GM19372 (cell line): Measurements from ENCODE around the gene VKORC1.
"Not testable (repeated sequence)": the region's sequence is repeated elsewhere in the genome, so short reads cannot be mapped to it uniquely, and the experiment has no call there.

Experiments used
- ATAC-seq: cut with Tn5 transposase; IDR thresholded peaks from one replicate; pipeline ENCODE4 v1.9.1; 2021; ENCODE audit warnings: mild to moderate bottlenecking, low read depth, moderate library complexity; ENCODE audit not compliant: unreplicated experiment

Gene VKORC1

GRCh38 chr16:31108035-31108793 lies 13.6 kb upstream of the VKORC1 start, which contains the start of gene BCKDK:
Gene BCKDK, plus strand, starts transcription at chr16:31108386. Its CDS starts 838 bp downstream, at chr16:31109224.
- peak; percentile 80 for ATAC-seq

GRCh38 chr16:31107465-31107867 lies 12.9 kb upstream of the VKORC1 start:
- ATAC-seq: peak; percentile 44

GRCh38 chr16:31106509-31107464 lies 12.2 kb upstream of the VKORC1 start:
- ATAC-seq: no peak

GRCh38 chr16:31105677-31106213 lies 11.1 kb upstream of the VKORC1 start:
- peak; percentile 43 for ATAC-seq

- not testable (repeated sequence) for ATAC-seq
These were observed 6.5 kb upstream of the VKORC1 start for GRCh38 chr16:31100876-31101641.

- no peak for ATAC-seq
These were observed 5.5 kb upstream of the VKORC1 start for GRCh38 chr16:31099860-31100638.

GRCh38 chr16:31094088-31094423 lies 541 bp downstream of the VKORC1 start:
- no peak for ATAC-seq

GRCh38 chr16:31093132-31093703 lies 1.4 kb downstream of the VKORC1 start:
- no peak for ATAC-seq

GRCh38 chr16:31092330-31092729 lies 2.3 kb downstream of the VKORC1 start:
- no peak for ATAC-seq

GRCh38 chr16:31090540-31090939 lies 4.1 kb downstream of the VKORC1 start:
- ATAC-seq: no peak

- ATAC-seq: no peak
These were observed 5.4 kb downstream of the VKORC1 start for GRCh38 chr16:31089199-31089598.

- no peak for ATAC-seq
These were observed 6.0 kb downstream of the VKORC1 start, which contains the start of gene PRSS53 for GRCh38 chr16:31088459-31089183. Gene PRSS53, minus strand, starts transcription at chr16:31088943. Its CDS starts 134 bp downstream, at chr16:31088809.

GRCh38 chr16:31087971-31088370 lies 6.6 kb downstream of the VKORC1 start:
- ATAC-seq: no peak

- ATAC-seq: no peak
These were observed 7.1 kb downstream of the VKORC1 start for GRCh38 chr16:31087481-31087880.

GRCh38 chr16:31086629-31086906 lies 8.0 kb downstream of the VKORC1 start:
- no peak for ATAC-seq

GRCh38 chr16:31085873-31086628 lies 8.5 kb downstream of the VKORC1 start:
- ATAC-seq: no peak

- no peak for ATAC-seq
These were observed 9.2 kb downstream of the VKORC1 start for GRCh38 chr16:31085411-31085810.
